GM15510 (cell line): Measurements from ENCODE around the gene SLC36A2.

Source experiments
- POLR2A ChIP-seq: IDR thresholded peaks from 3 replicates; pipeline ENCODE4 v1.6.1; 2011; ENCODE audit warnings: borderline replicate concordance; ENCODE audit not compliant: insufficient read length; ENCODE audit errors: extremely low read depth

SLC36A2 gene

DNA sequence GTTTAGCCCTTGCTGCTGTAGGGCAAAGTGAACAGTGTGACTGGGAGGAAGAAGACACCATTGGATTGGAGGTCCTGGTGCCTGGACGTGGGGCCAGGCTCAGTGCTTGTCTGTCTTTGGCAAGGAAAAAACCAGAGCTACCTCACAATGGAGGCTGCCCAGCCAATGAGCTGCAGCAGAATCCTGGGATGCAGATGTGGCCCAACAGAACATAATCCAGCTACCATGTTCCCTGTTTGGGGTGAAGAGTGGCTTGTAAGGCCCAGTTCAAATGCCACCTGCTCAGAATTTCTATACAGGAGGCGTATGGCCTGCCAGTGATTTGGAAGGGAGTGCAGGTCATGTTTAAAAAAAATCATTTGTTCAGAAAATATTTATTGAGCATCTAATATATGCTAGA is 43.7 kb downstream of the SLC36A2 start, which contains the start of gene SLC36A3:
Gene SLC36A3, minus strand, starts transcription at position 101 of the 400 bp plus-strand sequence. CDS start 412 bp downstream, outside the sequence.
- no peak for TF ChIP-seq POLR2A

DNA sequence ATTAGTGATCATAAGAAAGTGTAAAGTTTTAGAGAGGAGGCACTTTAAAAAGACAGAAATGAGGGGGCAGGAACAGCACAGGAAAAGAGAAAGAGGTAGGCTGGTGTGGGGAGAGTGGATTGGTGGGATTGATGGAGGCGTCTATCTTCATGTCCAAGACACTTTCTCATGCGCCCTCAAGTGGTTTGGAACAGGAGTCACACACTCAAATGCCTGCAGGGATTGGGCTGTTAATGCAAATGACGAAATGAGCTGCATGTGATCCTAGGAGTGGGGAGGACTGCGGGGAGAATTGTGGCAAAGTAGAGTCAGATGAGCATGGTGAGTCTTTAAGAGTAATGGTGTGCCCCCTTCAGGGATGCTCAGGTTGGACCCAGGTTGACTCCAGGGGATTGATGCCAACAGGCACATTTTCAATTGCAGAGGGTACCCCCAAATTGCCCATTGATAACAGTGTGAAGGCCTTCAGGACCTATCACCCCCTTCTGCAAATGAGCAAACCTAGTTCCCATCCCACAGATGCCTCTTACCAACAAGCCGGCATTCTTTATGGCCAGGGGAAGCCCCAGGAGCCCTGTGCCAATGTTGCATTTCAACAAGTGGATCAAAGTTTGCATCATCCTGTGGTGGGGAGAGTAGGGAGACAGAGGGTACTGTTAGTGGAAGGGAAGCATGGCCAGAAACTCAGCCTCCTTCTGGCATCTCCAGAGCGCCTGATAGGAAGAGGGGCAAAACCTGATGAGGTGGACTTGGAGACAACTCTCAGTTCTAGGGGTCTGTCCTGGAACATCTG is 49.1 kb downstream of the SLC36A2 start:
- TF ChIP-seq POLR2A, result no peak

DNA sequence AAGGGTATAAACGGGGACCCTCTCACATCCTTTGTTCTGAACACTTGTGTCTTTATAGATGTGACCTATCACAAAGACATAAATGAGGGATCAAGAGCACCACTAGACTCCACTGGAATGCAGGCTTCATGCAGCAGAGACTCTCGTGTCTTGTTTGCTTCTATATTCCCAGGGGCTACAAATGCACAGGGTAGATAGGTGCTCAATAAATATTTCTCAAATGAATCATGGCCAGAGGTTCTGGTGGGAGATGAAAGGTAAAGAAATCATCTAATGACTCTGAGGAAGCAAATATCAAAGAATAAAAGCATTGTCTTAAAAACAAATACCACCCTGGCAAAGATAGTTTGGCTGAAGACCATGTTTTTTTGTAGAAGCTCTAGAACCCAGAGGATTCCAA is 50.4 kb downstream of the SLC36A2 start:
- no peak for TF ChIP-seq POLR2A

DNA sequence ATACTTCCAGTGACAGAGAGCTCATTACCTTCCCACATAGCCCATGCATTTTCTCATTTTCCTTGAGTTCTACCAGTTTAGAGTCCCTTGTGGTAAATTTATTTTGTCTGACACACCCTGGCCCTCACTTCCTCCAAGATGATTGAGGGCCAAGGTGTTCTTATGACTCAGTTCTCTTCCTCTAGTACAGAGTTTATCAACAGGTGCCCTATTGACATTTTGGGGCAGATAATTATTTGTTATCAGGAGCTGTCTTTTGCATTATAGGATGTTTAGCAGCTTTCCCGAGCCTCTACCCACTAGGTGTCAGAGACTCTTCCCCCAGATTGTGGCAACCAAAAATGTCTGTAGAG is 50.9 kb downstream of the SLC36A2 start:
- no peak for TF ChIP-seq POLR2A

DNA sequence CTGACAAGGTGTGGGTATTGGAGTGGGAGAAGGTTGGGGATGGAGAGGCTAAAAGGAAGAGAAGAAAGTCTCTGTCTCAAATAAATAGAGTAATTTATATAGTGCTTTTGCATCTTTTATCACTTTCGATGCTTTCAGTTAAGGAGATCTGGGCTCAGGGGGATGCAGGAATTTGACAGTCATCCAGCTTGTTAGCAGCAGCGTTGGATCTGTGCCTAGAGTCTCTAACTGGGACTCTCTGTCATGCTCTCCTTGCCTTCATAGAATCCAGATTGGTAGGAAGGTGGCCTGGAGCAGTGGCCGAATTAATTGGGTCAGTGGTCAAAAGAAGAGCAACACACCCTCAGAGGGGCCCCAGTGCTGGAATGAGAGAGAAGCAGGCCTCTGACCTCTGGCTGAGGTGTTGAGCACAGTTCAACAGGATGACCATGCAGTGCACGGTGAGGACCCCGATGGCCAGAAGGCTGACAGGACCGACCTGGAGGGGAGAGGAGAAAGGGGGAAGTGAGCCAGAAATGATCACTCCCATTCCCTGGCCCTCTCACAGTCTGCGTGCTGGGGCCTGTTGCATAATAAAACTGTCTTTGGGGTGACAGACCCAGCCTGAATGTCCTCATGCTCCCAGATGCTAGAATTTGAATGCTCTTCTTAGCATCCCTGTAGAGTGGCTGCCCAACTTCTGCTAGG is 51.4 kb downstream of the SLC36A2 start:
- TF ChIP-seq POLR2A, result no peak

DNA sequence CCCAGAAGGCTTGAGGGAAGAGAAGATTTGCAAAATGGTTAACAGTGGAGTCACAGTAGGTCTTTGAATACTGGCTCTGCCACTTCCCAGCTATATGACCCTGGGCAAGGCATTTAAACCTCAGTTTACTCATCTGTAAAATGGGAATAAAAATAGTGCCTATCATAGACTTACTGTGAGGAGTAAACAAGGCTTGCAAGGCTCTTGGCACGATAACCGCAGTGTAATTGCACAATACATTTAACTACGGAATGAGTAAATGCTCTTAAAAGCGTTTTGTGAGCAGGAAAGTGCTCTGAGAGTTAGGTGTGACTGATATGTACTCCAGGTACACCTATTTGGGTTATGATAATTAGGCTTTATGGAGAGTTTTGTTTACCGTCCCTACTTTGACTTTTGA is 52.2 kb downstream of the SLC36A2 start:
- TF ChIP-seq POLR2A, result no peak

DNA sequence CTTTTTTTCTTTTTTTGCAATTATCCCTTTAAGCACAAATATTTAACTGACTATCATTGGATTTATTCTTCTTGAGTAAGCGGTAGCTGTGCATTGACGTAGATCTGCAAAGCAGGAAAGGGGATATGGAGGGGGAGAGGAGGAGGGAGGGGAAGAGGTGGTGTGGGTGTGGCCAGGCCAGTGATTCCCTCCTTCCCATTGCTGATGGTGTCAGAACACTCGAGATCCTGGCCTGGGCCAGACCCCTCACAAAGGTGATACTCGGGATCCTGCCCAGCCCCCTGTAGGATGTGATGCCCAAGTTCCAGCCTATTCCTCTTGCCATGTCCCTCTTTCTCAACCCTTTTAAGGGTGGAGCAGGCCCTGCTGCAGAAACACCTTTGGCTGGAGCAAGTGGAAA is 53.7 kb downstream of the SLC36A2 start:
- TF ChIP-seq POLR2A, result no peak

DNA sequence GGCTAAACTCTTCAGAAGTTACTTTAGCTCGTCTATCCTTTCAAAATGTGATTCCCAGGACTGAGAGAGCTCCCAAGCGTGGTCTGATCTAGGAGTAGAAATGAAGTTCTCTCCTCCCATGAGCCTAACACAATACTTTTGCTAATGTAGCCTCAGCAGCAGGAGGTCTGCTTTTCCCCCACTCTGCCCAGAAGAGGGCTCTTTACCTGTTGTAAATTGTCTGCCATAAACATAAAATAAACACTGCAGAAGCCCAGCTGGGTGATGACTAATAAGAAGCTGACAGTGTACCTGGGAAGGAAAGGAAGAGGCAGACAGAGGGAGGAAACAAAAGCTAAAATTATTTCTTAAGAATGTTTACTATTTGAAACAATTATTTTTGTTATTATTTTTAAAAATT is 59.2 kb downstream of the SLC36A2 start:
- no peak for TF ChIP-seq POLR2A

DNA sequence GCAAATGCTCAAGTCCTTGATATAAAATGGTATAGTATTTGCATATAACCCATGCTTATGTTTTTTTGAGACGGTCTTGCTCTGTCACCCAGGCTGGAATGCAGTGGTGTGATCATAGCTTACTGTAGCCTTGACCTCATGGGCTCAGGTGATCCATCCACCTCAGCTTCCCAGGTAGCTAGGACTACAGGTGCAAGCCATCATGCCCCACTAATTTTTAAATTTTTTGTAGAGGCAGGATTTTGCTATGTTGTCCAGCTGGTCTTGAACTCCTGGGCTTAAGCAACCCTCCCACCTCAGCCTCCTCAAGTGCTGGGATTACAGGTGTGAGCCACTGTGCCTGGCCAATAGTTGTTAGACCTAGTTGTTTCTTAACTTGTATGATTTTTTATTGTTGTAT is 61.1 kb downstream of the SLC36A2 start:
- TF ChIP-seq POLR2A, result no peak

DNA sequence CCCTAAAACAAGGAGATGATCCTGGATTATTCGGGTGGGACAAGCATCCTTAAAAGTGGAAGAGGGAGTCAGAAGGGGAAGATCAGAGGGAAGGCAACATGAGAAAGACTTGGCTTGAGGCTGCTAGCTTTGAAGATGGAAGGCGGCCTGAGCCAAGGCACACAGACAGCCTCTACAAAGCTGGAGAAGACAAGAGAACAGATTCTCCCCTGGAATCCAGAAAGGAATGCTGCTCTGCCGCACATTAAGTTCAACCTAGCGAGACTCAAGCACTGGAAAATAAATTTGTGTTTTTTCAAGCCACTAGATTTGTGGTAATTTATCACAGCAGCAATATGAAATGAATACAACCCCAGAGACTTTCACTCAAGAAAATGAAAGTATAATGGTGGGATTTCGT is 61.7 kb downstream of the SLC36A2 start:
- TF ChIP-seq POLR2A, result no peak

DNA sequence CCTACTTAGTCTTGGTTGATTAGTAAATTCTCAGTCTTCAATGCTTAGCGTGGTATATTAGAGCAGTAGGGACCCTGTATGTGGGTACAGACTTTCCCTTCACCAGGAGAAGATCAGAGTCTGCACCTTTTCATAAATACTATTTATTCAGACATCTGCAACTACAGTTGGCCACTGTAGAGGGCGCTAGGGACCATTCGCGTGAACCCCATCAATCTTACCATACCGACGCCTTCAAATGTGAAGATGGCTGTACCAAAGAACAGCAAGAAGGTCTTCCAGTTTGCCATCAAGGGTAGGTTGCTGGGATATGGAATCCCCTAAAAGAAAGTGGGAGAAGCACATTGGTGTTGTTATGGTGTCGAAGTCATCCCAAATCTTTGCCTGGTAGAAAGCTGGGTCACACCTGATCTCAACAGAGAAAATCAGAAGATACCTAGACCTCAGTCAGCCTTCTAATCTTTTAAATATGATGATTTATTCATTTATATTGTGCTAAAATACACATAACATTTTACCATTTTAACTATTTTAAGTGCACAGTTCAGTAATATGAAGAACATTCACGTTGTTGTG is 62.9 kb downstream of the SLC36A2 start:
- no peak for TF ChIP-seq POLR2A

DNA sequence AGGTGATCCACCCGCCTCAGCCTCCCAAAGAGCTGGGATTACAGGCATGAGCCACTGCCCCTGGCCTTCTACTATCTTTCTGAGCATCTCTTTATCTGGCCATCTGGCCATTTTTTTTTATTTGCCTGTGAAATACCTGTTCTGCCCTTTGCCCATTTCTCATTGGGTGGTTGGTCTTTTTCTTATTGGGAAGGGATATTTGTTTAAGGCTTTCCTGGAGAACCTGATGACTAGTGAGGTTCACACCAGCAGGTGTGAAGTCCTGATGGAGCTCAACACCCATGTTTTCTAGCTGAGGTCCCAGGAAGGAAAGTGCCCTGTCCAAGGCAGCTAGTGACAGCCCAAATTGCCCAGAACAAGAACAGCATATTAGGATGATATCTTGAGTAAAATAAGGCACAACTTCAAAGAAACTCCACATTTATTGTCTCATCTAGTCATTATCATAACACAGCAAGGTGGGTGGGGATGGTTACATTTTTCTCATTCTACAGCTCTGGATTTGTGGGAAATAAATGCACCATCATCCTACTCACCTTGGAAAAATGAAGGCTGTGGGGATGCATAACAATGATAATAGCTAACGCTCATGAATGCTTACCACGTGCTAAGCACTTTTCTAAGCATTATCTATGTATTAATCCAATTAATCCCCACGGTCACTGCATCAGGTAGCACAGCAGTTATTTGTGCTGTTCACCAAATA is 64.1 kb downstream of the SLC36A2 start:
- no peak for TF ChIP-seq POLR2A

DNA sequence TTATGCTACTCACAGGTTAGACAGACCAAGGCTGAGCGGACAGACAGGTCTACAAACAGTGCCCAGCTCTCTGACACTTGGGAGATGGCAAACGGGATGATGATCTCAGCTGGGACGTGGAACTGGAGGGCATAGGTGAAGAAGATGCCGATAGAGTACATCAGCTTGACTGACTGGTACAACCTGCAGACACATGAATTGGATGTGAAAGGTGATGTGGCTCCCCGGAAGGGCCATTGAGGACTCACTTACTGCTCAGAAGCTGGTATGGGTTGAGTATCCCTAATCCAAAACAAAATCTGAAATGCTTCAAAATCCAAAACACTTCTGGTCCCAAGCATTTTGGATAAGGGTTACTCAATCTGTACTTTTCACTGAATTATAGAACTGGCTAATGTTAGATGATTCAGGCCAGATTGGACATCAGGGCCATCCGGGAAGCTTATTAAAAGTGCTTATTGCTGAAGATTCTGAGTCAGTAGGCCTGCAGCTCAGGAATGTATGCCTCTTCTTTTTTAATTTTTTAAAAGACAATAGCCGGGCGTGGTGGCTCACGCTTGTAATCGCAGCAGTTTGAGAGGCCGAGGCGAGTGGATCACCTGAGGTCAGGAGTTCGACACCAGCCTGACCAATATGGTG is 66.2 kb downstream of the SLC36A2 start:
- no peak for TF ChIP-seq POLR2A

DNA sequence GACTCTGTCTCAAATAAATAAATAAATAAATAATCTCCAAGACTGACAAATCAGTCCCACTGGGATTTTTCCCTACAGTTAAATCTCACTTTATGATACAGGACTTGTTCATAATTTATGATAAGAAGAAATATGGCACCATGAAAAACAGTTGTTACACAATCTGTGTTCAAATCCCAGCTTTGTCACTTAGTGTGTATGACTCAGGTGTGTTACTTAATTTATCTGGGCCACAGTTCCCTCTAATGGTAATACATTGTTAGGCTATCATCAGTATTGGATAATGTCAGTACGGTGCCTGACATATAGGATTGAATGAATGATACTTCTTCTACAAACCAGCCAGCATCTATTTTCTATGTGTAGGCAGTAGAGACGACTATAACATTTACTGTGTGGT is 66.9 kb downstream of the SLC36A2 start:
- no peak for TF ChIP-seq POLR2A

DNA sequence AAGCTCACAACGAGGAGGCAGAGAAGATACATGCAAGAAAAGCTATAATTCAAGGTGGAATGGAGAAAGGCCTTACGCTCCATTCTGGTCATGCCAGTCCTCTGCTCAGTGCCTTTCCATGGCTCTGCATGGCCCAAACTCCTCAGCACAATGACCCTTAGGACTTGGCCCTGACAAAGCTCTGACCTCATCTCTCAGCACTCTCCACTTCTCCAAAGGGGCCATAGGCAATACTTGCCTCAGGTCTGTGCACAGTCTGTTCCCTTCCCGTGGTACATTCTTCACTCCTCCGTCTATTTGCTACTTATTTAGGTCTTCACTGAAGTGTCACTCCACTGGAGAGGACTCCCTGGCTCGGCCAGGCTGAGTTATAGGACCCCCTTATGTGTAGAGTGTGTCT is 68.5 kb downstream of the SLC36A2 start:
- TF ChIP-seq POLR2A, result no peak
